Erythroblast (primary cell): ENCODE measurements around the gene METRN.

Experiments
- GATA1 ChIP-seq: IDR thresholded peaks from 2 replicates; pipeline ENCODE4 v1.6.1; 2011; ENCODE audit warnings: low read depth, mild to moderate bottlenecking, control low read depth, low read length, moderate library complexity
- POLR2A ChIP-seq: IDR thresholded peaks from 2 replicates; pipeline ENCODE4 v1.6.1; 2011; ENCODE audit warnings: mild to moderate bottlenecking, low read length

GRCh38 chr16:684961-685696 is 29.8 kb upstream of the METRN start:
- TF ChIP-seq POLR2A (no peak), GATA1 (no peak)
